Esophagus squamous epithelium (tissue), 5 donors: ENCODE results near the gene GMPPB. TPM values are rescaled to one million over a fixed set of nuclear protein-coding genes. Genes with fewer than 3 reads are reported as not detected.

ENCODE experiments used
- DNase-seq: peaks from one replicate; lab custom pipeline; 2025; lab: John Stamatoyannopoulos, UW
- H3K27ac ChIP-seq, 4 donors: fragments of 200-600 bp; sonication (generic); one replicate each; pipeline ENCODE4 v1.5.1; 2016 to 2019; ENCODE audit warnings: mild to moderate bottlenecking in 1 of 4
- H3K27me3 ChIP-seq, 4 donors: fragments of 200-600 bp; sonication (generic); 1 replicate in 3 of 4; 2 replicates in 1 of 4; pipeline versions ENCODE4 v1.5.1 to v1.6.0; 2017 to 2021; ENCODE audit warnings: antibody characterized with exemption in 1 of 4
- H3K36me3 ChIP-seq, 3 donors: fragments of 200-600 bp; sonication (generic); one replicate each; pipeline ENCODE4 v1.5.1; 2016 to 2019
- H3K4me1 ChIP-seq, 3 donors: fragments of 200-600 bp; sonication (generic); one replicate each; pipeline ENCODE4 v1.5.1; 2017 to 2019
- H3K4me3 ChIP-seq, 4 donors: fragments of 200-600 bp; sonication (generic); 1 replicate in 3 of 4; 2 replicates in 1 of 4; pipeline ENCODE4 v1.5.1; 2016 to 2019; ENCODE audit warnings: mild to moderate bottlenecking in 2 of 4, moderate library complexity in 1 of 4
- H3K9me3 ChIP-seq, 3 donors: fragments of 200-600 bp; sonication (generic); one replicate each; pipeline ENCODE4 v1.5.1; 2016 to 2019
- POLR2A ChIP-seq, 4 donors: fragments of 450-650 bp; IDR thresholded peaks; one replicate each; pipeline ENCODE4 v1.6.1; 2017; ENCODE audit warnings: antibody characterized with exemption in 4 of 4, mild to moderate bottlenecking in 4 of 4, moderate library complexity in 3 of 4
- WGBS, 2 donors: methylation state at CpG; one replicate each; pipeline ENCODE4 v1.1.5; 2018; 5-methylcytosine and 5-hydroxymethylcytosine counted together
- intact Hi-C: fragments of 100-400 bp; cut with DNase I; formaldehyde crosslinking; loops from one replicate; pipeline ENCODE4 v1.15.0; 2022
- total RNA-seq, 4 donors: library from RNA; depleted of rRNA; stranded (reverse); fragments of >200 nt; gene quantifications; one replicate each; pipeline ENCODE4 v1.1.0, GENCODE V29; 2016
- TF ChIP-seq, protein P1 (sequence below), 6 experiments: fragments of 450-650 bp in 4 of 6; fragments of 200-600 bp in 2 of 6; sonication (generic) in 2 of 6; IDR thresholded peaks; one replicate each; pipeline ENCODE4 v1.5.1; 2016 to 2019; ENCODE audit warnings: antibody characterized with exemption in 6 of 6, mild to moderate bottlenecking in 4 of 6, moderate library complexity in 4 of 6
- donor health status: DM: yes; HTN: yes; CAD: no.

Gene GMPPB
- total RNA-seq, 4 donors from 2014 or later = 17.7 to 49.7 (median 33.8) TPM

DNA sequence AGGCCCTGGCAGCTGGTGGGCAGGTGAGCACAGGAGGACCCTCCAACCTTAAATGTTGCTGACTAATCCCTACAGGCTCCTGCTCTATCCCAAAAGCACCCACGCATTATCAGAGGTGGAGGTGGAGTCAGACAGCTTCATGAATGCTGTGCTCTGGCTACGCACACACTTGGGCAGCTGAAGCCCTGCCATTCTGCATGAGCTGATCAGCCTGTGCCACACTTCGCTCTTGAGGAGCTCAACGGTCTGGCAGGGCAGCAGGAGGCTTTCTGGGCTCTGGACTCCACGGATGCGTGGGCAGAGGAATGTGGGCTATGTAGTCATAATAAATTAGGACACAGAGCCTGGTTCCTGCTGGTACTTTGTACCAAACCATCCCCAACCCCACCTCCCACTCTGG is 40.6 kb downstream of the GMPPB start:
- peaks cover 3 to 19% (median 5%) of the 10 kb centered on the region in 3 donors for H3K4me1 ChIP-seq
- H3K36me3 ChIP-seq = peaks cover 40 to 68% (median 48%) of the 10 kb centered on the region in 3 donors
- TF ChIP-seq, protein P1, sequence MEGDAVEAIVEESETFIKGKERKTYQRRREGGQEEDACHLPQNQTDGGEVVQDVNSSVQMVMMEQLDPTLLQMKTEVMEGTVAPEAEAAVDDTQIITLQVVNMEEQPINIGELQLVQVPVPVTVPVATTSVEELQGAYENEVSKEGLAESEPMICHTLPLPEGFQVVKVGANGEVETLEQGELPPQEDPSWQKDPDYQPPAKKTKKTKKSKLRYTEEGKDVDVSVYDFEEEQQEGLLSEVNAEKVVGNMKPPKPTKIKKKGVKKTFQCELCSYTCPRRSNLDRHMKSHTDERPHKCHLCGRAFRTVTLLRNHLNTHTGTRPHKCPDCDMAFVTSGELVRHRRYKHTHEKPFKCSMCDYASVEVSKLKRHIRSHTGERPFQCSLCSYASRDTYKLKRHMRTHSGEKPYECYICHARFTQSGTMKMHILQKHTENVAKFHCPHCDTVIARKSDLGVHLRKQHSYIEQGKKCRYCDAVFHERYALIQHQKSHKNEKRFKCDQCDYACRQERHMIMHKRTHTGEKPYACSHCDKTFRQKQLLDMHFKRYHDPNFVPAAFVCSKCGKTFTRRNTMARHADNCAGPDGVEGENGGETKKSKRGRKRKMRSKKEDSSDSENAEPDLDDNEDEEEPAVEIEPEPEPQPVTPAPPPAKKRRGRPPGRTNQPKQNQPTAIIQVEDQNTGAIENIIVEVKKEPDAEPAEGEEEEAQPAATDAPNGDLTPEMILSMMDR (IDR thresholded peaks at IDR 0.05) = no peak
- no peak for TF ChIP-seq POLR2A (IDR thresholded peaks at IDR 0.05)
- no peak for DNase-seq
- no peak overlapping the region for H3K4me3 ChIP-seq
- intact Hi-C loops = no loop called here
- 100% methylated on average over 5 of the region's 6 CpGs; no CpG with 5 or more reads in 1 of the 2 donors for WGBS, 2 donors
- peaks cover 0 to 17% (median 0%) of the 10 kb centered on the region in 4 donors for H3K27me3 ChIP-seq
- H3K27ac ChIP-seq = no peak overlapping the region
- no peaks in the 10 kb centered on the region for H3K9me3 ChIP-seq

- Histone ChIP-seq H3K27me3 (peaks cover 0 to 4% (median 0%) of the 10 kb centered on the region in 4 donors), H3K4me3 (no peak overlapping the region), H3K27ac (no peak overlapping the region), H3K4me1 (peaks cover 0 to 11% (median 0%) of the 10 kb centered on the region in 3 donors), H3K9me3 (no peaks in the 10 kb centered on the region), H3K36me3 (peaks cover 40 to 84% (median 59%) of the 10 kb centered on the region in 3 donors)
- intact Hi-C loops = no loop called here
- no peak for DNase-seq
- TF ChIP-seq POLR2A (IDR thresholded peaks at IDR 0.05) = no peak
- TF ChIP-seq, protein P1 (IDR thresholded peaks at IDR 0.05) = no peak
- WGBS, 2 donors = 81 to 83% methylated on average over 3 of the region's 4 CpGs
Observed at GRCh38 chr3:49681543-49681942, 42.2 kb downstream of the GMPPB start.

DNA sequence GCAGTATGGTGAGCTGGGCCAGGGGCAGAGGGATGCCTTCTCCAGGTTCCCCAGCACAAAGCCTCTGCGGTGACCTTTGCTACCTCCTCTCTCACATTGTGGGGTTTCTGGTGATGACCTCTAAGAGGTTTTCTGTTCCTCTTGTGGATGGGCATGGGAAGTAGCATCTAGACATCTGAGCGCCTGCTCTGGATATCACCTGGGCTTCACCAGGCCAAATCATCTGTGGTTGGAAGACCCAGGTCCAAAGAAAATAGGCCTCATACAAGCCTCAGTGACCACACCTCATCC is 42.6 kb downstream of the GMPPB start:
- Histone ChIP-seq H3K9me3 (no peaks in the 10 kb centered on the region), H3K27me3 (peaks cover 0 to under 1% (median 0%) of the 10 kb centered on the region in 4 donors), H3K4me1 (peaks cover 0 to 7% (median 0%) of the 10 kb centered on the region in 3 donors), H3K27ac (no peak overlapping the region), H3K4me3 (no peak overlapping the region), H3K36me3 (peaks cover 40 to 88% (median 62%) of the 10 kb centered on the region in 3 donors)
- intact Hi-C loops = no loop called here
- WGBS, 2 donors = 100% methylated on average over 1 of the region's 2 CpGs; no CpG with 5 or more reads in 1 of the 2 donors
- DNase-seq = no peak
- TF ChIP-seq POLR2A (IDR thresholded peaks at IDR 0.05) = no peak
- TF ChIP-seq, protein P1 (IDR thresholded peaks at IDR 0.05) = no peak

- intact Hi-C loops = no loop called here
- WGBS, 2 donors = 86 to 93% methylated on average over 2 to 5 of the region's 7 CpGs
- Histone ChIP-seq H3K4me3 (no peak overlapping the region), H3K27me3 (no peaks in the 10 kb centered on the region), H3K4me1 (peaks cover 0 to 7% (median under 1%) of the 10 kb centered on the region in 3 donors), H3K9me3 (no peaks in the 10 kb centered on the region), H3K27ac (no peak overlapping the region), H3K36me3 (peaks cover 40 to 93% (median 66%) of the 10 kb centered on the region in 3 donors)
- TF ChIP-seq, protein P1 (IDR thresholded peaks at IDR 0.05) = no peak
- TF ChIP-seq POLR2A (IDR thresholded peaks at IDR 0.05) = no peak
- DNase-seq = no peak
Observed at GRCh38 chr3:49680493-49681231, 43.1 kb downstream of the GMPPB start.

DNA sequence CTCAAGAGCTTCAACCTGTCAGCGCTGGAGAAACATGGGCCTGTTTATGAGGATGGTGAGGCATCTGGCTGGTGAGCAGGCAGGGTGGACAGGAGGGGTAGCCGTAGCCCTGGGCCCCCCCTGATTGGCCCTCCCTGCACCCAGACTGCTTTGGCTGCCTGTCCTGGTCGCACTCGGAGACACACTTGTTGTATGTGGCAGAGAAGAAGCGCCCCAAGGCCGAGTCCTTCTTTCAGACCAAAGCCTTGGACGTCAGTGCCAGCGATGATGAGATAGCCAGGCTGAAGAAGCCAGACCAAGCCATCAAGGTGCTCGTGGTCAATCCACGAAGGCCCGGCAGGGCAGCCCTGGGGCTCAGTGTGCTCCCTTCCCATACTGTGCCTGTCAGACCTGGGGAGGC is 47.8 kb downstream of the GMPPB start:
- Histone ChIP-seq H3K27ac (no peak overlapping the region), H3K4me3 (no peak overlapping the region), H3K9me3 (no peaks in the 10 kb centered on the region), H3K27me3 (no peaks in the 10 kb centered on the region), H3K36me3 (peaks cover 22 to 55% (median 40%) of the 10 kb centered on the region in 3 donors), H3K4me1 (peaks cover 14 to 29% (median 19%) of the 10 kb centered on the region in 3 donors)
- WGBS, 2 donors = 90 to 97% methylated on average over 6 to 8 of the region's 11 CpGs
- DNase-seq = no peak
- intact Hi-C loops = no loop called here
- TF ChIP-seq, protein P1 (IDR thresholded peaks at IDR 0.05) = no peak
- TF ChIP-seq POLR2A (IDR thresholded peaks at IDR 0.05) = no peak
